Right ventricle myocardium inferior (tissue), 1 donor: ENCODE results near the gene COBL. TPM values are rescaled to one million over a fixed set of nuclear protein-coding genes. Genes with fewer than 3 reads are reported as not detected.

Experiments
- ATAC-seq: fragments of 200-7000 bp; cut with Tn5 transposase; one replicate; pipeline ENCODE4 v1.9.1; 2020; ENCODE audit warnings: mild to moderate bottlenecking, moderate library complexity
- DNase-seq: peaks from one replicate; pipeline ENCODE4 v3.0.0; 2021; ENCODE audit errors: missing footprints
- intact Hi-C: fragments of 100-400 bp; cut with DNase I; formaldehyde crosslinking; loops from one replicate; pipeline ENCODE4 v1.11.0; 2022
- total RNA-seq: library from RNA; stranded (reverse); fragmentation: NEBNext Ultra II Directional; extraction: Animal tissue kit (Norgen Biotek cat#: 25700); gene quantifications from one replicate; pipeline ENCODE4 v1.2.1, GENCODE V29; 2021
- donor health status: DM: no; HTN: yes; CAD: no; lungs with severe emphysema.

COBL gene
- total RNA-seq, 1 donor from 2014 or later = 88.3 TPM

DNA sequence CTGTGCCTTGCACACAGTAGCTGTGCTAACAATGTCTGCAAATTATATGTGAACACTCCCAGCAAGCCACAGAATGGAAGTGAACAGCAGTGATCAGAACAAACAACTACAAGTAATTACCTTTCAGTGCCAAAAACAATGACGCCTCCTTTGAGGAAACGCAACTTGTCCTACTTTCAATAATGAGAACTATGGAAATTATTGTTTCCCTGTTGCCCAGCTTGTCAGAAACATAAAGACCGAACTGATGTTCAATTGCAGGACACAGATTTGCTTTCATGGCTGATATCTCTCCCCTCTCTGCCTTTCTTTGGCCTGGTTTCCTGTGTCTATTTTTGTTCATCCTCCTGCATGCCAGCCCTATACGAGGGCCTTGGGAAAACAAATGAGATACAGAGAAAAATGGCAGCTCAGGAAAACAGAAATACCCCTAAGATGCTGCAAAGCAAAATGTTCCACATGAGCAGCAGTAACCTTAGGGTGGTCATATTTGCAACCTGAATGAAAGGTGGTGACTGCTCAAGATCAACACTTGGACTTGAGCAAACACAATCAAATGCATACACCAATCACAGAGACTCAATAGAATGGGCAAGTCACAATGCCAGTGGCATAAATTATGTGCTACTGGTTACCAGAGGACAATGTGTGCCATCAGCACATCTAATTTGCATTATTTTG lies 26.8 kb downstream of the COBL start:
- ATAC-seq (peak; percentile 53), DNase-seq (no peak)
- intact Hi-C loops = no loop called here

DNA sequence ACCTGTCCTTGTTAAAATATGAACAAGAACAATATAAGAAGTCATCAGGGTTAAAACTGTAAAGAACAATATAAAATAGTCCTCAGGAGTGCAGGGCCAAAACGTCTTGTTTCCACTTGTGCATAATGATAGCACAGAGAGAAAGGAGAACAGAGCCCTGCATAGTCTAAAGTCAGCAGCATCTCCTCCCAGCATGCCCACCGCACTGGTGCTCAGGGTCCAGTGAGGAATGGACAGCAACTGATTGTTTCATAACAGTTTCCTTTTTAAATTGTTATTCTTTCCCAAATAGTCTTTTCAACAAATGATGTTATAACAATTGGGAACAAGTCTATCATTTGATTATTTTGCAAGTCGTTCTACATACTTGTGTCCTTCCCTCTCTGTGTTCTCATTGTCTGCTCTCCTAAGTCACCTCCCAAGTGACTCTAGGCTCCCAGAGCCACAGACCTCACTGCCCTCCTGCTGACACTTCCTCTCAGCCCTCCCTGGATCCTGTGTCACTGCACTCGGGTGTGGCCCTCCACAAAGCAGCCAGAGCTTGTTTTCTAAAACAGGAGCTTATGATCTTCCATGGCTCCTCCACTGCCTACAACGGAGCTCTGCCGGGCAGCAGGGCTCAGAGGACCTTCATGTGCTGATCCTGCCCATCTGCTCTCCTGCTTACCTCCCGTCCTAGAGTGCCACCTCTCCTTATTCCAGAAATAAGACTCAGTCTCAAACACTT lies 27.6 kb downstream of the COBL start:
- intact Hi-C loops = no loop called here
- ATAC-seq = peak; percentile 47
- no peak for DNase-seq

DNA sequence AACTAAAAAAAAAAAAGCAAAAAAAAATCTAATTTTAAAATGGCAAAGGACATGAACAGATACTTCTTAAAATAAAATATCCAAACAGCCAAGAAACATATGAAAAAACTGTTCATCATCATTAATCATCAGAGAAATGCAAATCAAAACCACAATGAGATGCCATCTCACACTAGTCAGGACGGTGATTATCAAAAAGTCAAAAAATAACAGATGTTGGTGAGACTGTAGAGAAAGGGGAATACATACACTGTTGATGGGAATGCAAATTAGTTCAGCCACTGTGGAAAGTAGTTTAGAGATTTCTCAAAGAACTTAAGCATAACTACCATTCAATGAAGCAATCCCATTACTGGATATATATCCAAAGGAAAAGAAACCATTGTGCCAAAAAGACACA lies 30.2 kb downstream of the COBL start:
- ATAC-seq (no peak), DNase-seq (no peak)
- intact Hi-C loops = no loop called here

DNA sequence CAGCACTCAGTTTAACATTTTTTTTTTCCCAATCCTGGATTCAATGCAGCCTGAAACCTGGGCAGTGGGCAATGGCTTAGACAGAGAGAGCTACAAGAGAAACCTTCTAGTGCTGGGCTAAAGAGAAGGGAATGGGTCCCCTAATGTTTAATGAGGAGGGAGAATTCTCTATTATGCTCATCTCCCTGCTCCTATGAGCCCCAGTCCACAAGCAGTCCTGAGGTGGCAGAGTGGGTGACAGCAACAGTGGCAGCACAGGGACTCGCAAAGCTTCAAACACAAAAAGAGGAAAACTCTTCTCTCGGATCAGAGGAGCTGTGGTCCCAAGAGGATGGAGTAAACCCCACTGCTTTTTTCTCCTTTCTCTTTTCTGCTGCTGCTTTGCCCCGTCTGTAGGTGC lies 36.5 kb downstream of the COBL start:
- no peak for DNase-seq
- no peak for ATAC-seq
- intact Hi-C loops = no loop called here

DNA sequence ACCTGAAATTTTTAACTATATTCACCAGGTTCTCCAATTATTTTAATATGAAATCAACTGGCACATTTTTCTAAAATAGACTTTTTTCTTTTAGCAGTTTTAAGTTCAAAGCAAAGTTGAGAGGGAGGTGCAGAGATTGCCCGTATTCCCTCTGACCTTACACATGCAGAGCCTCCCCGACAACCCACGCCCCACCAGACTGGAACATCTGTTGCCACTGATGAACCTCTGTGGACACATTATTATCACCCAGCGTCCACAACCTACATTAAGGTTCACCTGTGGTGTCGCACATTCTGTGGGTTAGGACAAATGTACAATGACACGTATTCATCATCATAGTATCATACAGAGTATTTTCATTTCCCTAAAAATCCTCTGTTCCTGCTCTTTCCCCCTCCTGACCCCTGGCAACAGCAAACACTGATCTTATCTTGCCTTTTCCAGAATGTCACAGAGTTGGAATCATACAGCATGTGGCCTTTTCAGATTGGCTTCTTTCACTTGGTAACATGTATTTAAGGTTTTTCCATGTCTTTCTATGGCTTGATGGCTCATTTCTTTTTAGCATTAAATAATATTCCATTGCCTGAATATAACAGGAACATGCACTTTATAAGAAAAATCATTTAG lies 37.1 kb downstream of the COBL start:
- DNase-seq (no peak), ATAC-seq (no peak)
- intact Hi-C loops = no loop called here

DNA sequence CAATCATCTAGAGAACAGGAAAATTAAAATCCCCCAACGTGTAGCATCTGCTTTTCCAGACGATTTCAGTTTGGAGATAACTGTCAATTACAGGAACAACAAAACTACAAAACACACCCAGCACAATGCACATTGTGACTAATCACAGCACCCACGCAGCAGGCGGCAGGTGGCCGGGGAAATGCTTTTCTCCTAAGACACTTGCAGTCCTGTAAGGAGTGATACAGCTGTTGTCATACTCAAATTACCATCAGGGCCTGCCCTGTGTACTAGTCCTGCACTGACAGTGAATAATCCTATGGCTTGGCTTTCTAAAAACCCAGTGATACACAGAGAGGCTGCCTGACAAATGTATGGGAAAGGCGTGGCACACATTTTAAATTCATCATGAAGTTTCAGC lies 37.8 kb downstream of the COBL start:
- no peak for ATAC-seq
- intact Hi-C loops = no loop called here
- no peak for DNase-seq

DNA sequence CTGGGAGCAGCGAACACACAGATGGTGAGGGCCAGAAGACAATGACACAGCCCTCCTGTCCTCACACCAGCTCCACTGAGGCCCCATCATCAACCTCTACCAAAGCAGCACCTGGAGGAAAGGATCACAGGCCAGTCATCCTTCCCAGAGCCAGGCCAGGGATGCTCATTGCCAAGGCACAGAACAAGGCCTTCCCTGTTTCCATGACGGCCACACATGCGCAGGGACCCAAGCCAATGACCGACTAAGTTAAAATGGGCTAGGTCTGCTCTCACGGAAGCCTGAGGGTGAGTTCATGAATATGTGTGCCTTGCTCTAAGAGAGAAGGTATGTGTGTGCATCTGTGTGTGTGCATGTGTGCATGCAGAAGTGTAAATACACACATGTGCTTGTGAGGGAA lies 39.6 kb downstream of the COBL start:
- intact Hi-C loops = no loop called here
- no peak for ATAC-seq
- no peak for DNase-seq

DNA sequence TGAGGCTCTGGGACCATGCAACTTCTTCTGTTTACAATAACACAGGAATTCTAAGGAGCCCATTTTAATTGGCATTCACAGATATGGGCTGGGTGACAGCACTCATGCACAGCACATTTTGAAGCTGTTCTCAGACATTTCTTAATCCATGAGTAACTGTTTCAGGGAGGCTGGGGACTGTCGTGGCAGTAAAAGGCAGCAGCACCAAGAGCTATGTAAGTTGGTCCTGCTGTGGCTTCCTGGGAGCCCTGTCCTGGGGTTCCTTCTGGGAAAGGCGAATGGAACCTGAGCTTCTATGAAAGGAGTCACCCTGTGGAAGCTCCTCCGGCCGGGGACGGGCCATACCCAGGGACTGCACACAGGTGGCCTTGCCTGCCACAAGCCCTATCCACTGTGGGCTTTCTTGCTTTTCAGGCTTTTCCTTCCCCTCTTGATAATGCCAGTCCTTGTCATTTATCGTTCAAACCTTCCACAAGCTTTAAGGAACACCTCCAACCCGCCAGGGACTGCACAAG lies 40.5 kb downstream of the COBL start:
- intact Hi-C loops = no loop called here
- ATAC-seq (no peak), DNase-seq (no peak)

DNA sequence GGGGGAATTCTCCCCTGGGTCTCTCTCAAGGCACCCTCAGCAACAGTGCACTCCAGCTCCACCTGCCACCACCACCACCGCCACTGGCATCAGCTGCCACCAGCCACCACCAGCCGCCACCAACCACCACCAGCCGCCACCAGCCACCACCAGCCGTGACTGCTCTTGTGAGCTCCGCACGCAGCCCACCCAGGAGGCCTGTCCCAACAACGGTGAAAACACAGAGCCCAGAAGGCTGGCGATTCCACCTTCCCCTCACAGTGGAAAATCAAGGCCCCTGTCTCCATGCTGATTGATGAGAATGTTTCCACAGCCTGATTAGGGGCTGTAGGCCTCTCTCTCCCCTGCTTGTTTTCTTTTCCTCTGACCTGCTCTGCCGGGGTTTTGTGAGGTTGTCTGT lies 41.1 kb downstream of the COBL start:
- no peak for ATAC-seq
- intact Hi-C loops = no loop called here
- no peak for DNase-seq

DNA sequence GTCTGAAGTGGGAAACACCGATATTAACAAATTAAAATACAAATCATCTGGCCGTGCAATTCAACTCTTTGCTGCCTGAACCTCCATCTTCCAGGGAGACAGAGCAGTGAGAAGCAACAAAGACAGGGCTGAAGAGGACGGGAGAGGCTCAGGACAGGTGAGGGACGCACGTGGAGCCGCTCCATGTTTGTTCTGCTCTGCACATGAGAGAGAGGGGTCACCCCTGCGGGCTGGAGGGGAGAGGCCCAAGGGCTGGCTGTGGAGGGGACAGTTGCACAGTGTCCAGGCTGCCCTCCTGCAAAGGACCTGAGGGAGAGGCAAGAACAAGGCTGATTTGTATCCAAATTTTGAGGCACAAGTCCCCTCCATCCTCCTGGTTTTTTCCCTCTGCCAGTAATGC lies 41.7 kb downstream of the COBL start:
- DNase-seq (no peak), ATAC-seq (no peak)
- intact Hi-C loops = no loop called here

DNA sequence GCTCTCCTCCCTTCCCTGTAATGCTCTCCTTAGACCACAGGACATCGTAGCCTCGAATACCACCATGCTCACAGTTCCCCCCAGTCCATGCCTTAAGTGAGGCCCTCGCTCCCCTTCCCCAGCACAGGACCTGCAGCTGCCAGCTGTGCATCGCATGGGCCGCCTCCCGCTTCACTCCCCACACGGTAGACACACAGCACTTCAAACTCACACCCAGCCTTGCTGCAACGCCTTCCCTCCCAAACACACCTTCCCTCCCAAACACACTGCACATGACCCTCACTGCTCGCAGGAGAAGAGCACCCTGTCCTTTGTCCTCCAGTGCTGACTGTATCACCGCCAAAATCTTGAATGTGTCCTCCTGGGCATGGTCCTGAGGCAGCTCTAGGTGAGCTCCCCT lies 42.6 kb downstream of the COBL start:
- intact Hi-C loops = no loop called here
- ATAC-seq (no peak), DNase-seq (no peak)

DNA sequence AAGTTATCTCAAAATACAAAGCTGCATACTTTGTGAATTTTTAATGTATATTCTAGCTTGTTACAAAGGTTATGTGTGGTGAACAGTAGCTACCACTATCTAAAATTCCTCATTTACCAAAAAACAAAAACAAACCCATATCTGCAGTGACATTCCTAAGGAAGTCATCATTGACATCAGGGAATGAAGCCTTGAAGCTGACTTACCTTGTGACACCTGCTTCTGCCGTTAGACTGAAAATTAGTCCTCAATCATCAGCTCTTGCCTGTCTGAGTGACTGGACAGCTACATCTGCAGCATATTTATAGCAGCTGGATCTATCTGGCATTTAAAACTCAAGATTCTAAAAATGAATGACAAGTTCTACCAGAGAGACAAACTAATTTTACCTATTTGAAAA lies 43.2 kb downstream of the COBL start:
- intact Hi-C loops = no loop called here
- no peak for ATAC-seq
- no peak for DNase-seq

DNA sequence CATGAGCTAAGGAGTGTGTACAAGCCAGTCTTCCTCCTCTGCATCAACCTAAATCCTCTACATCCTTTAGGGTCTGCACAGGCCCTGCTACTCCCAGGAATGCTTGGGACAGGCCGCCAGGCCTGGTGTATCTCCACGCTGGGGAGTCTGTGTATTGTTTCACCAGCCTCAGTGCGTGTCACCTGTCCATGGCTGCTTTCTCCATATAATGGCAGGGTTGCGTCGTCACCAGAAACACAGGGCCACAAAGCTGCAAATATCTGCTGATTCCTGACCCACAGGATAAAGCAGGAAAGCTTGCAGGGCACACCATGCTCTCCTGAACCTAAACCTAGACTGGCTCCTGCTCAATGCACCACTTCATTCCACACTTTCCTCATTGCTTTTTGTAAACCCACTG lies 45.6 kb downstream of the COBL start:
- ATAC-seq (no peak), DNase-seq (no peak)
- intact Hi-C loops = no loop called here

DNA sequence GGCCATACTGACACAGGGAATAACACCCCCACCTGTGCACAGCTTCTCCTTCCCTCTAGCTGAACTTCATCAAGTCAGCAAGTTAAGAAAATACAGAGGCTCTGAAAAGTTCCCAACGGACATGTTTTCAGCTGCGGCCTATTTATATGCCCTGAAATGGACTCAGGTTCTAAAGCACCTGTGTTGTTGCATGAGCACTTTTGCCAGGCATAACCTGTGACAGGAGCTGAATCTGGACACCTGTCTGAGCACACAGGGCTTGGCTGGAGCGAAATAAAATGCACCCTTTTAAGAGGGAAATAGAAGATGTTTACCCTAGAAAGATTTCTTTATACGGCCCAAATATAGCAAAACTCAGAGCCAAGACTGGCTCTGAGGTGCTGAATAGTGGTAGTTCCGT lies 46.7 kb downstream of the COBL start:
- DNase-seq (no peak), ATAC-seq (no peak)
- intact Hi-C loops = no loop called here

DNA sequence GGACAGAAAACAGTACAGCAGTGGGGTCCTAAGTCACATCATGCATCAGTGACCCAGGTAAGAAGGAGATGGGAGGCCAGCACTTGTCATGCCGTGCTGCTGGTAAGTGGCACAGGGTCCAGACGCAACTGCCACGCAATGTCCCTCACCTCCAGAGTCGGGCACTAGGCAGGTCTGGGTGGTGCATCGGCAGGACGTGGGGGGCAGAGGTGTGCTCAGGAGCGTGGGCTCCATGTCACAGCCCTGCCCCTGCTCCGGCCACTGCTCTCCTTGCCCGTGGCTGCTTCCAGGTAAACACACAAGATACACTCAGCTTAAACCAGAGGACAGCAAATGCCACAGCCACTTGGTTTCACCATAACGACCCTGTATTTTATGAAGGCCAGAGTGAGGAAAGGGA lies 47.3 kb downstream of the COBL start:
- DNase-seq (no peak), ATAC-seq (no peak)
- intact Hi-C loops = no loop called here

DNA sequence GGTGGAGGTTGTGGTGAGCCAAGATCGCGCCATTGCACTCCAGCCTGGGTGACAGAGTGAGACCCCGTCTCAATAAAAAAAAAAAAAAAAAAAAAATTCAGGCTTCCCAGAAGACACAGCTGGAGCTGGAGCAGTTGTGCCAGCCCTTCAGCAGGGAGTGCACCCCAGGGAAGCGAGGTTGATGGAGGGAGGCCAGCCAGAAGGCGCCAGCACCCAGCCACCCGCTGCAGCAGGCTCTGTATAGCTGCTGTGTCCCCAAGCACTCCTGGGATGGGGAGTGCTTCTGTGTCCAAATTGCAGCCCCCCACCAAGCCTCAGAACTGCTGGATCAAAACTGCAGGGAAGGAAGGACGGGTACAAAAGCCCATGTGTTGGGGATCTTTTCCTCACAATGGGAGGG lies 47.8 kb downstream of the COBL start:
- intact Hi-C loops = no loop called here
- ATAC-seq (no peak), DNase-seq (no peak)

DNA sequence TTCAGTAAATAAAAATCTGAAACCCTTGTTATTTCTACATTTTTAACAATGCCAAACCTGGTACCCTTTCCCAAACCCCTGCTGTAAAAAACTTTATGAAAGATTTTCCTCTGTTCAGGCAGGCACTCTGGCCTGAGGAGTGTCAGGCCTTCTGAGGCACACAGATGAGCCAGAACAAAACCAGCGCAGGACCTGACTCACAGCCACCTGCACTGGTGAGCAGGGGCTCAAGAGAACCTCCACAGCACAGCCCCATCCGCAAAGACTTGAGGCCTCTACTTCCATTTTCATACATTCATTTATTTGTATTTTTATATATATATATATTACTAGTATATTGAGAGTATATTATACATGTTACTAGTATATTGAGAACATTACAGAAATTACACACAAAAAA lies 49.4 kb downstream of the COBL start:
- no peak for ATAC-seq
- intact Hi-C loops = no loop called here
- DNase-seq = no peak

DNA sequence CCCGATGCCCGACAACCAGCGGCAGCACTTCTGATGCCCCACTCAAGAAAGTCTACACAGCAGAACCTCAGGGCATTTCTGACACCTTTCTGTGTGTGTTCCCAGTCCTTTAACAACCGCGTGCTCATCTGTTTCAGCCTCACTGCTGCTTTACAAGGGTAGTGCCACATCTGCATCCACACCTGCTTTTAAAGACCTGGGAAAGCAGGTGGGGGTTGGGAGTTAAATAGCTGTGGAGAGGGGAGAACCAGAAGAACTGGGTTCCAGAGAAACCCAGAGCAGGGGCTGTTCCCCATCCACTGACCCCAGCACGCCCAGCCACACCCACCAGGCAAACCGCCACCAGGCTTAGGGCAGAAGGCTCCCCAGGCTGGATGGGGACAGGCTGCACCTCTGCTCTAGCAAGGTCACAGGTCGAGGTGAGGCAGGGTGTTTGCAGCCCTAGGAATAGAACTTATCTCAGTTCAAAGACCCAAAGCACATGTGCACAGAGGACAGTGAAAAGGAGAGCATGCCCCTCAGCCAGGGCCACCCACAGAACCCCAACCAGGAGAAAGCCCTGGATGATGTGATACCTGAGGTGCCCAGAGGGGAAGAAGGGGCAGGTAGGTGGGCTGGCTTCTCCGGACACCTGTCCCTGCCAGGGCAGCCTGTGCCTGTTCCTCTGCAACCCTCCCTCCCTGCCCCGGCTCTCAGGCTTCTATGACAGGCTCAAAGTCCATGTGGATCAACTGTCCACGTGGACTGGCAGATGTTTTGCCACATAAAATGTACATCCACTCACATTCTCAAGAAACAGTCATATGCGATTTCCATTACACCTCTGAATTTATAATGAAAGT lies 51.3 kb downstream of the COBL start:
- no peak for ATAC-seq
- no peak for DNase-seq
- intact Hi-C loops = no loop called here
